AG09319 (cell line): ENCODE results near the gene TCERG1L.

Source experiments
- DNase-seq: peaks from one replicate; pipeline ENCODE4 v3.0.0-alpha.2; 2010; ENCODE audit warnings: low read depth; ENCODE audit errors: extremely low read depth
- TF ChIP-seq, protein P1 (sequence below): IDR thresholded peaks from 2 replicates; pipeline ENCODE4 v1.5.1; 2011; ENCODE audit warnings: low read depth, mild to moderate bottlenecking, inconsistent platforms, low read length, moderate library complexity

TCERG1L gene

DNA sequence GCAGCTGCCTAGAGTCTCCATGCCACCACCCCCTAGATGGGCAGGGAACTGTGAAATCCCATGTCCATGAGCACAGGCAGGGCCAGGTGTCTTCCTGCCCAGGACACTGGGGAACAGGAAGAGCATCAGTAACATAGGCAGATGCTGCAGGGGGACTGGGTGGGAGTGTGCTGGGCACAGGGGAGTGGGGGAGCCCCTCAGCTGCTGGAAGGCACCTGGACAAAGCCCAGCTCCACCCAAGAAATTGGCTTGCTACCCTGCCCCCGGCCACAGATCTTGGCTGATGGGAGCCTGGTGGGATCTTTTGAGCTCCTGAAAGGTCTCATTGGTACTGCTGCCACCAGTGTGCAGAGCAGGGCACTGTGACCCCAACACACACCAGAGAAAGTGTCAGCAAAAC is 66.7 kb downstream of the TCERG1L start:
- TF ChIP-seq, protein P1, sequence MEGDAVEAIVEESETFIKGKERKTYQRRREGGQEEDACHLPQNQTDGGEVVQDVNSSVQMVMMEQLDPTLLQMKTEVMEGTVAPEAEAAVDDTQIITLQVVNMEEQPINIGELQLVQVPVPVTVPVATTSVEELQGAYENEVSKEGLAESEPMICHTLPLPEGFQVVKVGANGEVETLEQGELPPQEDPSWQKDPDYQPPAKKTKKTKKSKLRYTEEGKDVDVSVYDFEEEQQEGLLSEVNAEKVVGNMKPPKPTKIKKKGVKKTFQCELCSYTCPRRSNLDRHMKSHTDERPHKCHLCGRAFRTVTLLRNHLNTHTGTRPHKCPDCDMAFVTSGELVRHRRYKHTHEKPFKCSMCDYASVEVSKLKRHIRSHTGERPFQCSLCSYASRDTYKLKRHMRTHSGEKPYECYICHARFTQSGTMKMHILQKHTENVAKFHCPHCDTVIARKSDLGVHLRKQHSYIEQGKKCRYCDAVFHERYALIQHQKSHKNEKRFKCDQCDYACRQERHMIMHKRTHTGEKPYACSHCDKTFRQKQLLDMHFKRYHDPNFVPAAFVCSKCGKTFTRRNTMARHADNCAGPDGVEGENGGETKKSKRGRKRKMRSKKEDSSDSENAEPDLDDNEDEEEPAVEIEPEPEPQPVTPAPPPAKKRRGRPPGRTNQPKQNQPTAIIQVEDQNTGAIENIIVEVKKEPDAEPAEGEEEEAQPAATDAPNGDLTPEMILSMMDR: no peak
- DNase-seq: no peak

DNA sequence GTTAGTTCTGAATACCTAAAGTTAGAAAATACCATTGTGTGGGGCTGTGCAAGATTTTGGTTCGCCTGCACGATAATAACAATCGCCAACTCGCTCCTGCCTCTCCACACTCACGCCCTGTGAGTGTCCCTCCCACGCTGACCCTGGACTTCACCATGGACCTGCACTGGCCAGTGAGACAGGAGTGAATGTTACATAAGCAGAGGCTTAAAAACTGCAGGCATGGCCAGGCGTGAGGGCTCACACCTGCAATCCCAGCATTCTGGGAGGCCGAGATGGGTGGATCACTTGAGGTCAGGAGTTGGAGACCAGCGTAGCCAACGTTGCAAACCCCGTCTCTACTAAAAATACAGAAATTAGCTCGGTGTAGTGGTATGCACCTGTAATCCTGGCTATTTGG is 68.4 kb downstream of the TCERG1L start:
- TF ChIP-seq, protein P1: no peak
- DNase-seq: no peak

DNA sequence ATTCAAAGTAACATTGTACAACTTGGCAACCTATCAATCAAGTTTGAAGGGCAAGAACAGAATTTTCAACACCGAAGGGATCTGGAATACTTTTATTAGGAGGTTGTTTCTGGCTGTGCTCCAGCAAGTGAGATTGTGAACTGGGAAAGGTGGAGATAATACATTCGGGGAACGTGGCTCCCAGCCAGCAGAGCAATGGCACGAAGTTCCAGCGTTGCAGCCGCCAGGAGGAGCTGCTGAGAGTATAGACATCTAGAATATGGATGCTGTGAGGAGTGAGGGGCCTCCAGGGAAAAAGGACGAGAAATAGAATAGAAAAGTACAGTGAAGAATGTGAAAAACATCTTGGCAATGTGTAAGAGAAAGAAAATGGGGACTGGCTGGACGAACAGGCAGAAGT is 69.5 kb downstream of the TCERG1L start:
- DNase-seq: no peak
- TF ChIP-seq, protein P1: no peak

DNA sequence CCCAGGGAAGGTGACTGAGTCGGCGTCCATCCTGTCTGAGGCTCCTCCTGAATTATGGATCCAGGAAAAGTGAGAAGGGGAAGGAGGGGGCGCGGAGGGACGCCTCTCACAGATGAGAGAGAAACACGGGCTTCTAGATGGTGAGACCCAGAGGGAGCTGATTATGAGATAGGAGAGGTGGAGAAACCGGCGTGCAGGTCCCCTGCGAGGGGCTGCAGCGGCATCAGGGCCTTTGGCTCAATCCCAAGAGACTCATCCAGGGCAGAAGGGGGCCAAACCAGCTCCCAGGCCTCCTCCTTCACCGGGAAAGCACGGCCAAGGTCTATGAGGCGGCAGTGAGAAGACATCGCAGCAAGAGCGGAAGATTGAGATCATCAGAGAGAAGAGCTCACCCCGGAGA is 70.8 kb downstream of the TCERG1L start:
- TF ChIP-seq, protein P1: no peak
- no peak for DNase-seq

DNA sequence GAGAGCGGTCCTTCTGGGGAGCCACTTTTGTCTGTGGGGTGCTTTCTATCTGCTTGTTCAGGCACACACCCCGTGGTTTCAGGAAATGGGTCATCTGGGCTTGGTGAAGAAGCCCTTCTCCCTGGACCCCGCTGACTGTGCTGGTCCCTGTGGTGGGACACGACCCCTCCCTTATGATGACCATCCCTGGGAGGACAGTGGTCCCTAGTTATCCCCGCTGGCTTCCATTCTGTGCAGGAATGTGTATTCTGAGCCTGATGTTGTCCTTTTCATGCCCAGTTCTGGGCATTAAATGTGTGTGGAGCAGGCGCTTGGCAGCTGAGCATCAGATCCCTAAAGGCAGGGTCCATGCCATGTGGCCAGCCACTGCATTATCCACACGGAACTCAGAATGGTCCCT is 71.6 kb downstream of the TCERG1L start:
- DNase-seq: no peak
- TF ChIP-seq, protein P1: no peak

DNA sequence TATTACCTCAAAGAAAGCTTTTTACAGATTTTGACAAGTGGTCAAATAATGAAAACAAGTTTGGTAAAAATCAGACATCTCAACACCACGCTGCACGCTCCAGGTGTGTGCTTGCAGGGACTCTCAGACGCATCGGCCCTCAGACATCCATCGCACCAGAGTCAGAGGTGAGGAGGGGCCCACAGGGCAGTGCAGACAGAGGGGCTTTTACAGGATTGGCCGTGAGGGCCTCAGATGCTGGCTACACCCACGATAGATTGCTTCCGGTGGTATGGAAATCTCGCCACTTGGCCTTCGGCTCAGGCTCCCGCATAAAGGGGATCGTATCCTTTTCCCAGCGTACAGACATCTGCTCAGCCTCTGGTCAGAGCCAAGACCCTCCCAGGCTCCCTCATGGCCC is 72.1 kb downstream of the TCERG1L start:
- TF ChIP-seq, protein P1: no peak

DNA sequence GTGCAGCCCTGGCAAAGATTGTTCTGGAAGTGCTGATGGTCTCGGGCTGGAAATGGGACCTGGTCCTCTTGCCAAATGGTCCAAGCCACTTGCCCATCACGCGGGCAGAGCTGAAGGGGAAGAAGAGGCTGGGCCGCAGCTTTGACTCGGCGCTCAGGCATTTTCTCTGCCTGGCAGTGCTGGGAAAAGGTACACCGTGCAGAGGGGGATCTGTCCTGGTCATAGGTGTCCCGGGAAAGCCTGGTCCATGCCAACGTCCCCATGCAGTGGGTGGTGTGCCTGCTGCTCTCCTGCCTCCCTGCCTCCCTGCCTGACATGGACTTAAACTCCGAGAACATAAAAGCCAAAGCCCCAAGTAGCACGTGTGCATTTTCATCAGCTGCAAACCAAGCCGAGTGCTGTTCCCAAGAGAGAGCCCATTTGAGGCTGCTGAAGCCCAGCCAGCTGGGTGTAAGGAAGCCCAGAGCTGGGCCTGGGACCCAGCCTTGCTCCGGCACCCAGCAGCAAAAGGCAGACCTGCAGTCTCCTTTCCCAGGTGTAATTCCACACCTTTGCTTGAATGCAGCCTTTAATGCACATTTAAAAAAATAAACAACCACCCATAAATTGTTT is 72.7 kb downstream of the TCERG1L start:
- DNase-seq: no peak
- TF ChIP-seq, protein P1: no peak

More for the DNA sequence above, 72.1 kb downstream of the TCERG1L start:
- DNase-seq: no peak
